Measurements from ENCODE around the gene MAN2A1. TPM values are rescaled to one million over a fixed set of nuclear protein-coding genes. Genes with fewer than 3 reads are reported as not detected.

Gene MAN2A1
- polyA plus RNA-seq, 3 donors = 17.0 to 23.0 (median 20.1) TPM

DNA sequence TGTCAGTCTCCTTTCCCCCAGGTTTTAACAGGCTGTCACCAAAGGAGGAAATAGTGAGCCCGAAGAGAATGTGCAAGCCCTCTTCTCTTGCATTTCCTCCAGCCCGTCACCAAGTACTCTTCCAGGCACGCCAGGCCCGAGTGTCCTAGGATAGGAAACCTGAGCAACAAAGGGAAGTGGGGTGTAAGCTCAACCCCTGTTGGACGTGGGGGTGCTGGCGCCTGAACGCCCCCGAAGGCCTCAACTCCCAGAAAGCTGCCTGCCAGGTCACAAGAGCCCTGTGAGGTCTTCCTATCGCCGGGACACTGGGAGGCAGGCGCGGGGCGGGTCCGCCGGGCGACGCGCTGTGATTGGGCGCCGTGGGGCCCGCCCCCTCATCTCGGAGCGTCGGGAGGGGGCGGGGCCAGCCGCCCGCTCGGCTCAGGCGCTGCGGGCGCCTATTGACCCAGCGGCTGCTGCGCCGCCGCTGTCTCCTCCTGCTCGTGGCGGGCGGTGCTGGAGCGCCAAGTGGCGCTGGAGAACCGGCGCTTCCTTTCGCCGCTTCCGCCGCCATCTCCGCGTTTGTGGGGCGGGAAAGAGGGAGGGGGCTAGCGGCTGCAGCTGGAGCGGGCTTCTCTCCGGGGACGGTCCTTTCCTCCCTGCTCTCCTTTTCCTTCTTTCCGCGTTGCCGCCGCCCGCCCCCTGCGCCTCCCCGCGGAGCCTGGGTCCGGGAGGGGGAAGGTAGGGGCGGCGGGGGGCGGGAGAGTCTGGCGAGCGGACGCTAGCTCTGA, 572 bp upstream of the MAN2A1 start:
- peaks cover 5 to 6% of the 10 kb centered on the region in 2 donors for H3K36me3 Mint-ChIP-seq
- peak; percentile 88 to 92 (median 88) for DNase-seq
- Histone ChIP-seq H3K4me2 (replicated peaks; ENCODE audit: extremely low read depth, low read length, poor library complexity, severe bottlenecking) (peak overlapping the region; percentile 85), H3K9ac (ENCODE audit: insufficient read depth, low read length, poor library complexity, severe bottlenecking) (peak overlapping the region; percentile 87), H4K20me1 (ENCODE audit: insufficient read depth, low read length) (peaks cover 33% of the 10 kb centered on the region), H3K4me1 (ENCODE audit: control insufficient read depth in 1 of 2, insufficient read depth in 2 of 2, low read length in 2 of 2) (peaks cover 29 to 42% of the 10 kb centered on the region in 2 donors), H3K27ac (ENCODE audit: low read depth in 1 of 2, low read length in 2 of 2) (peak overlapping the region; percentile 85 to 94), H2AFZ (ENCODE audit: insufficient read depth, low read depth, low read length, poor library complexity, severe bottlenecking) (peak overlapping the region; percentile 86), H3K9me3 (replicated peaks in 1 of 2; ENCODE audit: control insufficient read depth in 1 of 2, insufficient read depth in 1 of 2, low read length in 2 of 2) (peaks cover 0 to 3% of the 10 kb centered on the region in 2 donors), H3K4me3 (replicated peaks in 1 of 3; ENCODE audit: low read depth in 2 of 3, low read length in 3 of 3) (peak overlapping the region; percentile 75 to 94 (median 81)), H3K79me2 (ENCODE audit: insufficient read depth, low read length) (peaks cover 43% of the 10 kb centered on the region), H3K36me3 (replicated peaks in 1 of 2; ENCODE audit: control insufficient read depth in 1 of 2, insufficient read depth in 2 of 2, low read length in 2 of 2) (no peaks in the 10 kb centered on the region), H3K27me3 (ENCODE audit: control insufficient read depth in 2 of 2, insufficient read depth in 2 of 2, low read length in 2 of 2) (no peaks in the 10 kb centered on the region)
- intact Hi-C loops (cut with micrococcal nuclease) = loop anchor here in 1 of 2 donors (10.0 kb wide), 1 partner anchor 274 kb away; no protein-coding TSS in a partner anchor
- H3K9me3 Mint-ChIP-seq = peaks cover 0 to 11% (median 2%) of the 10 kb centered on the region in 7 donors
- peaks cover 44% of the 10 kb centered on the region for H3K4me1 Mint-ChIP-seq
- WGBS (ENCODE audit: insufficient coverage) = under 1% methylated on average over 49 of the region's 68 CpGs
- TF ChIP-seq, protein P1, sequence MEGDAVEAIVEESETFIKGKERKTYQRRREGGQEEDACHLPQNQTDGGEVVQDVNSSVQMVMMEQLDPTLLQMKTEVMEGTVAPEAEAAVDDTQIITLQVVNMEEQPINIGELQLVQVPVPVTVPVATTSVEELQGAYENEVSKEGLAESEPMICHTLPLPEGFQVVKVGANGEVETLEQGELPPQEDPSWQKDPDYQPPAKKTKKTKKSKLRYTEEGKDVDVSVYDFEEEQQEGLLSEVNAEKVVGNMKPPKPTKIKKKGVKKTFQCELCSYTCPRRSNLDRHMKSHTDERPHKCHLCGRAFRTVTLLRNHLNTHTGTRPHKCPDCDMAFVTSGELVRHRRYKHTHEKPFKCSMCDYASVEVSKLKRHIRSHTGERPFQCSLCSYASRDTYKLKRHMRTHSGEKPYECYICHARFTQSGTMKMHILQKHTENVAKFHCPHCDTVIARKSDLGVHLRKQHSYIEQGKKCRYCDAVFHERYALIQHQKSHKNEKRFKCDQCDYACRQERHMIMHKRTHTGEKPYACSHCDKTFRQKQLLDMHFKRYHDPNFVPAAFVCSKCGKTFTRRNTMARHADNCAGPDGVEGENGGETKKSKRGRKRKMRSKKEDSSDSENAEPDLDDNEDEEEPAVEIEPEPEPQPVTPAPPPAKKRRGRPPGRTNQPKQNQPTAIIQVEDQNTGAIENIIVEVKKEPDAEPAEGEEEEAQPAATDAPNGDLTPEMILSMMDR (IDR thresholded peaks at IDR 0.05) = peak; percentile 37
- no peaks in the 10 kb centered on the region for H3K27me3 Mint-ChIP-seq (ENCODE audit: low read depth in 3 of 3)
- H3K27ac Mint-ChIP-seq = peak overlapping the region; percentile 96 to 100 (median 99)
- peak overlapping the region; percentile 87 to 98 for H3K4me3 Mint-ChIP-seq

DNA sequence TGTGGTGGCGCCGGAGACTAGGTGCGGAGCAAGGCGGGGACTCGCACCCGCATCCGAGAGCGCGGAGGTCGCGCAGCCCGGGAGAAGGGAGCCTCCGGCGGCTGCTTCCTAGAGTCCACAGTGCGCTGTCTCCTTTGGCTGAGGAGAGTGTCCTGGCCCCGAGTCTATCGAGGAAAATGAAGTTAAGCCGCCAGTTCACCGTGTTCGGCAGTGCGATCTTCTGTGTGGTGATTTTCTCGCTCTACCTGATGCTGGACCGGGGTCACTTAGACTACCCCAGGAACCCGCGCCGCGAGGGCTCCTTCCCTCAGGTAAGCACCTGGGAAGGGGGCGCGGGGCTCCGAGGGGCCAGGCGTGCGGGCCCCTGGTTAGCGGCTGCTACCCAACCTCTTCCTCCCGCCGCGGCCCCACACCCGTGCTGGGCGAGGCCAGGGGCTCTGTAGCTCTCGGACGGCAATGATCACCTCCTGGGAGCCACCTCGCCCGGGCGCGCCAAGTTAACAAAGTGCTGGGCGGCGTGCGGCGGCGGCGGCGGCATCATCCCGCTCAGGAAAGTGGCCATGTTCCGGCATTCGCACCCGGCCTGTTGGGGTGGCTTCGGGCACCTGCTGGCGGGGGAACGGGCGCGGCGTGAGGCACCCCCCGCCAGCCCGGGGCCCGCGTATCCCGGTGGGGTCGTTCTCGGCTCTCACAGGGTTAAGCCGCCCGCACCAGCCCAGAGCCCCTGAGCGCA, 681 bp downstream of the MAN2A1 start:
- Histone ChIP-seq H3K4me2 (replicated peaks; ENCODE audit: extremely low read depth, low read length, poor library complexity, severe bottlenecking) (peak overlapping the region; percentile 85), H3K9ac (ENCODE audit: insufficient read depth, low read length, poor library complexity, severe bottlenecking) (peak overlapping the region; percentile 87), H3K9me3 (replicated peaks in 1 of 2; ENCODE audit: control insufficient read depth in 1 of 2, insufficient read depth in 1 of 2, low read length in 2 of 2) (peaks cover 0 to 3% of the 10 kb centered on the region in 2 donors), H3K27me3 (ENCODE audit: control insufficient read depth in 2 of 2, insufficient read depth in 2 of 2, low read length in 2 of 2) (no peaks in the 10 kb centered on the region), H3K4me1 (ENCODE audit: control insufficient read depth in 1 of 2, insufficient read depth in 2 of 2, low read length in 2 of 2) (peaks cover 38 to 49% of the 10 kb centered on the region in 2 donors), H3K79me2 (ENCODE audit: insufficient read depth, low read length) (peaks cover 56% of the 10 kb centered on the region), H3K36me3 (replicated peaks in 1 of 2; ENCODE audit: control insufficient read depth in 1 of 2, insufficient read depth in 2 of 2, low read length in 2 of 2) (no peaks in the 10 kb centered on the region), H3K4me3 (replicated peaks in 1 of 3; ENCODE audit: low read depth in 2 of 3, low read length in 3 of 3) (peak overlapping the region; percentile 75 to 94 (median 81)), H4K20me1 (ENCODE audit: insufficient read depth, low read length) (peaks cover 45% of the 10 kb centered on the region), H3K27ac (ENCODE audit: low read depth in 1 of 2, low read length in 2 of 2) (peak overlapping the region; percentile 85 to 94), H2AFZ (ENCODE audit: insufficient read depth, low read depth, low read length, poor library complexity, severe bottlenecking) (peak overlapping the region; percentile 86)
- peaks cover 0 to 11% (median 2%) of the 10 kb centered on the region in 7 donors for H3K9me3 Mint-ChIP-seq
- no peaks in the 10 kb centered on the region for H3K27me3 Mint-ChIP-seq (ENCODE audit: low read depth in 3 of 3)
- TF ChIP-seq, protein P1 (IDR thresholded peaks at IDR 0.05) = no peak
- peaks cover 5 to 6% of the 10 kb centered on the region in 2 donors for H3K36me3 Mint-ChIP-seq
- H3K4me1 Mint-ChIP-seq = peaks cover 53% of the 10 kb centered on the region
- DNase-seq = peak in 1 of 3 donors; percentile 14
- peak overlapping the region; percentile 87 to 98 for H3K4me3 Mint-ChIP-seq
- H3K27ac Mint-ChIP-seq = peak overlapping the region; percentile 85 to 96 (median 90)
- intact Hi-C loops (cut with micrococcal nuclease) = loop anchor here (2.0 kb wide), 1 partner anchor 34 kb away; no protein-coding TSS in a partner anchor
- WGBS (ENCODE audit: insufficient coverage) = under 1% methylated on average over 70 of the region's 71 CpGs
